Measurements from ENCODE around the gene MTFR1L. TPM values are rescaled to one million over a fixed set of nuclear protein-coding genes. Genes with fewer than 3 reads are reported as not detected.

Gene MTFR1L
- total and polyA plus RNA-seq, 9 of the 15 experiments (the other 6 are each of a cell fraction or from before 2014, with no cell fraction given) = 41.4 to 98.5 (median 53.7) TPM

GRCh38 chr1:25858906-25859789, 39.4 kb downstream of the MTFR1L start, which contains the start of gene AUNIP (continued):
- no peak for TF ChIP-seq MBD1 (CRISPR knock-in tag; IDR thresholded peaks at IDR 0.05)
- peak; percentile 54; the same call in 1 of the 2 replicates for TF ChIP-seq JUN (IDR thresholded peaks at IDR 0.05; ENCODE audit: borderline replicate concordance, low read depth, low read length)
- TF ChIP-seq JUN (CRISPR knock-in tag; IDR thresholded peaks at IDR 0.05; ENCODE audit: borderline replicate concordance) = peak; percentile 75; the same call in 1 of the 2 replicates
- TF ChIP-seq, protein P1, sequence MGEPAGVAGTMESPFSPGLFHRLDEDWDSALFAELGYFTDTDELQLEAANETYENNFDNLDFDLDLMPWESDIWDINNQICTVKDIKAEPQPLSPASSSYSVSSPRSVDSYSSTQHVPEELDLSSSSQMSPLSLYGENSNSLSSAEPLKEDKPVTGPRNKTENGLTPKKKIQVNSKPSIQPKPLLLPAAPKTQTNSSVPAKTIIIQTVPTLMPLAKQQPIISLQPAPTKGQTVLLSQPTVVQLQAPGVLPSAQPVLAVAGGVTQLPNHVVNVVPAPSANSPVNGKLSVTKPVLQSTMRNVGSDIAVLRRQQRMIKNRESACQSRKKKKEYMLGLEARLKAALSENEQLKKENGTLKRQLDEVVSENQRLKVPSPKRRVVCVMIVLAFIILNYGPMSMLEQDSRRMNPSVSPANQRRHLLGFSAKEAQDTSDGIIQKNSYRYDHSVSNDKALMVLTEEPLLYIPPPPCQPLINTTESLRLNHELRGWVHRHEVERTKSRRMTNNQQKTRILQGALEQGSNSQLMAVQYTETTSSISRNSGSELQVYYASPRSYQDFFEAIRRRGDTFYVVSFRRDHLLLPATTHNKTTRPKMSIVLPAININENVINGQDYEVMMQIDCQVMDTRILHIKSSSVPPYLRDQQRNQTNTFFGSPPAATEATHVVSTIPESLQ (CRISPR knock-in tag; IDR thresholded peaks at IDR 0.05) = peak; percentile 94; the same call in 1 of the 2 replicates
- TF ChIP-seq LCOR (CRISPR knock-in tag; IDR thresholded peaks at IDR 0.05) = 0 out of 2 replicates have a peak, but pooled peaks have one; percentile 63
- peak in 1 of 2 experiments; percentile 23; a peak in 1 of 4 replicates for TF ChIP-seq RAD21 (CRISPR knock-in tag; conservative IDR thresholded peaks at IDR 0.05 in 1 of 2, IDR thresholded peaks at IDR 0.05 in 1 of 2)
- no peak for TF ChIP-seq EWSR1 (IDR thresholded peaks at IDR 0.05; ENCODE audit: borderline replicate concordance, low read depth, partially characterized antibody)
- no peak; the same call in none of the 2 replicates for TF ChIP-seq ARID1B (IDR thresholded peaks at IDR 0.05)
- TF ChIP-seq ZZZ3 (IDR thresholded peaks at IDR 0.05) = 0 out of 2 replicates have a peak, but pooled peaks have one; percentile 46
- peak; percentile 83 for TF ChIP-seq CREM (IDR thresholded peaks at IDR 0.05; ENCODE audit: low read depth)
- no peak for TF ChIP-seq ZNF212 (CRISPR knock-in tag; IDR thresholded peaks at IDR 0.05)
- TF ChIP-seq POLR2B (IDR thresholded peaks at IDR 0.05; ENCODE audit: low read depth, partially characterized antibody) = peak; percentile 91
- peak; percentile 73 for TF ChIP-seq MXD1 (CRISPR knock-in tag; IDR thresholded peaks at IDR 0.05; ENCODE audit: borderline replicate concordance, poor library complexity, severe bottlenecking)
- no peak; a peak in 2 of 3 replicates for TF ChIP-seq CBX3 (IDR thresholded peaks at IDR 0.05; ENCODE audit: borderline replicate concordance in 1 of 2, low read length in 2 of 2)
- TF ChIP-seq TCF3 (CRISPR knock-in tag; IDR thresholded peaks at IDR 0.05) = peak; percentile 42; the same call in 1 of the 2 replicates
- TF ChIP-seq CLOCK (CRISPR knock-in tag; IDR thresholded peaks at IDR 0.05; ENCODE audit: borderline replicate concordance) = no peak
- peak; percentile 82 for TF ChIP-seq NCOA4 (IDR thresholded peaks at IDR 0.05; ENCODE audit: partially characterized antibody)
- no peak for TF ChIP-seq NCOA2 (IDR thresholded peaks at IDR 0.05; ENCODE audit: partially characterized antibody in 2 of 2)
- peak; percentile 47 for TF ChIP-seq SMARCB1 (IDR thresholded peaks at IDR 0.05; ENCODE audit: insufficient read length, low read depth)
